Right lobe of liver (tissue), 4 donors: ENCODE data around the gene CX3CR1.

Experiments used
- POLR2A ChIP-seq: fragments of 450-650 bp; IDR thresholded peaks from one replicate; pipeline ENCODE4 v1.6.1; 2017; ENCODE audit warnings: antibody characterized with exemption, mild to moderate bottlenecking
- TF ChIP-seq, protein P1 (sequence below), 4 donors: fragments of 200-600 bp in 3 of 4; fragments of 450-650 bp in 1 of 4; IDR thresholded peaks; one replicate each; pipeline versions ENCODE4 v1.5.1 to v1.8.0; 2016 to 2022; ENCODE audit warnings: antibody characterized with exemption in 4 of 4, mild to moderate bottlenecking in 2 of 4
- donor health status: DM: no; HTN: no; CAD: no.
- donor health status: DM: no; HTN: no; CAD: no.
- donor health status: DM: no; HTN: yes; CAD: no.

DNA sequence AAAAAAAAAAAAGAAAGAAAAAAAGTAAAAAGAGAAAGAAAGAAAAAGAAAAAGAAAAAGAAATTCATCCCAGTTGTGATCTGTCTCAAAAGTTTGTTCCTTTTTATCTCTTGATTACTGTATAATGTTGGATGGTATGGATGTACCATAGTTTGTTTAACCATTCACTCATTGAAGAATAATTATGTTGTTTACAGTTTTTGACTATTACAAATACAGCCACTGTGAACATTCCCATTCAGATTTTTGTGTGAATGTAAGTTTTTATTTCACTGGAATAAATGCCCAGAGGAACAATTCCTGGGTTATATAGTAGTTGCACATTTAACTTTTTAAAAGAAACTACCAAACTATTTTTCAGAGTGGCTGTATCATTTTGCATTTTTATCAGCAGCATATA, 39.4 kb upstream of the CX3CR1 start:
- TF ChIP-seq, protein P1, sequence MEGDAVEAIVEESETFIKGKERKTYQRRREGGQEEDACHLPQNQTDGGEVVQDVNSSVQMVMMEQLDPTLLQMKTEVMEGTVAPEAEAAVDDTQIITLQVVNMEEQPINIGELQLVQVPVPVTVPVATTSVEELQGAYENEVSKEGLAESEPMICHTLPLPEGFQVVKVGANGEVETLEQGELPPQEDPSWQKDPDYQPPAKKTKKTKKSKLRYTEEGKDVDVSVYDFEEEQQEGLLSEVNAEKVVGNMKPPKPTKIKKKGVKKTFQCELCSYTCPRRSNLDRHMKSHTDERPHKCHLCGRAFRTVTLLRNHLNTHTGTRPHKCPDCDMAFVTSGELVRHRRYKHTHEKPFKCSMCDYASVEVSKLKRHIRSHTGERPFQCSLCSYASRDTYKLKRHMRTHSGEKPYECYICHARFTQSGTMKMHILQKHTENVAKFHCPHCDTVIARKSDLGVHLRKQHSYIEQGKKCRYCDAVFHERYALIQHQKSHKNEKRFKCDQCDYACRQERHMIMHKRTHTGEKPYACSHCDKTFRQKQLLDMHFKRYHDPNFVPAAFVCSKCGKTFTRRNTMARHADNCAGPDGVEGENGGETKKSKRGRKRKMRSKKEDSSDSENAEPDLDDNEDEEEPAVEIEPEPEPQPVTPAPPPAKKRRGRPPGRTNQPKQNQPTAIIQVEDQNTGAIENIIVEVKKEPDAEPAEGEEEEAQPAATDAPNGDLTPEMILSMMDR (IDR thresholded peaks at IDR 0.05), result no peak
- TF ChIP-seq POLR2A, result no peak
